CD14-positive monocyte (primary cell): Measurements from ENCODE around the gene CRACDL. TPM values are rescaled to one million over a fixed set of nuclear protein-coding genes. Genes with fewer than 3 reads are reported as not detected.
A peak's percentile ranks its signal among the peaks of the same experiment; 100 is the strongest.

Experiments used
- DNase-seq, 3 donors: peaks; one replicate each; pipeline ENCODE4 v3.0.0-alpha.2; 2011 to 2022
- H2AFZ ChIP-seq: 2 replicates; pipeline ENCODE4 v1.6.0; 2012; ENCODE audit warnings: mild to moderate bottlenecking, low read depth, low read length, inconsistent platforms; ENCODE audit not compliant: insufficient read depth, poor library complexity, severe bottlenecking
- H3K27ac ChIP-seq, 2 donors: 1 replicate in 1 of 2; 2 replicates in 1 of 2; pipeline ENCODE4 v1.5.1; 2012 to 2013; ENCODE audit warnings: low read length in 2 of 2, control low read depth in 1 of 2, inconsistent platforms in 1 of 2, low read depth in 1 of 2, mild to moderate bottlenecking in 1 of 2
- H3K27me3 ChIP-seq, 2 donors: one replicate each; pipeline versions ENCODE4 v1.6.0 to v1.6.1; 2011 to 2013; ENCODE audit warnings: low read length in 2 of 2; ENCODE audit not compliant: control insufficient read depth in 2 of 2, insufficient read depth in 2 of 2
- H3K36me3 ChIP-seq, 2 donors: replicated peaks in 1 of 2; 1 replicate in 1 of 2; 2 replicates in 1 of 2; pipeline versions ENCODE4 v1.5.1 to v1.6.1; 2012 to 2013; ENCODE audit warnings: low read length in 2 of 2, control low read depth in 1 of 2, inconsistent platforms in 1 of 2, mild to moderate bottlenecking in 1 of 2; ENCODE audit not compliant: insufficient read depth in 2 of 2, control insufficient read depth in 1 of 2
- H3K4me1 ChIP-seq, 2 donors: 1 replicate in 1 of 2; 2 replicates in 1 of 2; pipeline versions ENCODE4 v1.5.1 to v1.6.1; 2012 to 2013; ENCODE audit warnings: low read length in 2 of 2, control low read depth in 1 of 2, inconsistent platforms in 1 of 2, mild to moderate bottlenecking in 1 of 2, moderate library complexity in 1 of 2; ENCODE audit not compliant: insufficient read depth in 2 of 2, control insufficient read depth in 1 of 2
- H3K4me2 ChIP-seq: replicated peaks from 2 replicates; pipeline ENCODE3; 2012; ENCODE audit warnings: low read length, moderate library complexity, mild to moderate bottlenecking; ENCODE audit not compliant: poor library complexity, severe bottlenecking; ENCODE audit errors: extremely low read depth
- H3K4me3 ChIP-seq, 3 experiments: fragments of 200-600 bp in 1 of 3; sonication (generic) in 1 of 3; replicated peaks in 1 of 3; 1 replicate in 2 of 3; 2 replicates in 1 of 3; pipeline ENCODE4 v1.5.1; 2011 to 2013; ENCODE audit warnings: low read length in 3 of 3, mild to moderate bottlenecking in 3 of 3, control low read depth in 2 of 3, low read depth in 2 of 3, inconsistent platforms in 1 of 3, moderate library complexity in 1 of 3
- H3K79me2 ChIP-seq: 2 replicates; pipeline ENCODE4 v1.6.0; 2012; ENCODE audit warnings: mild to moderate bottlenecking, control low read depth, inconsistent platforms, low read length, moderate library complexity; ENCODE audit not compliant: insufficient read depth
- H3K9ac ChIP-seq: 2 replicates; pipeline ENCODE4 v1.6.0; 2017; ENCODE audit warnings: low read length, mild to moderate bottlenecking; ENCODE audit not compliant: insufficient read depth, poor library complexity, severe bottlenecking
- H3K9me3 ChIP-seq, 2 donors: replicated peaks in 1 of 2; 1 replicate in 1 of 2; 2 replicates in 1 of 2; pipeline versions ENCODE4 v1.5.1 to v1.6.1; 2012 to 2013; ENCODE audit warnings: low read length in 2 of 2, control low read depth in 1 of 2; ENCODE audit not compliant: control insufficient read depth in 1 of 2, insufficient read depth in 1 of 2
- H4K20me1 ChIP-seq: 2 replicates; pipeline ENCODE4 v1.6.0; 2012; ENCODE audit warnings: mild to moderate bottlenecking, low read length, control low read depth, moderate library complexity; ENCODE audit not compliant: insufficient read depth
- H3K27ac Mint-ChIP-seq, 7 donors: one replicate each; pipeline ENCODE4 v1.8.0; 2020; ENCODE audit warnings: mild to moderate bottlenecking in 7 of 7, mixed read lengths in 7 of 7, moderate library complexity in 6 of 7, inconsistent platforms in 2 of 7
- H3K27me3 Mint-ChIP-seq, 3 donors: one replicate each; pipeline ENCODE4 v1.8.0; 2021 to 2022; ENCODE audit warnings: low read depth in 3 of 3, mild to moderate bottlenecking in 3 of 3, mixed read lengths in 3 of 3, moderate library complexity in 3 of 3, inconsistent platforms in 1 of 3
- H3K36me3 Mint-ChIP-seq, 2 donors: one replicate each; pipeline ENCODE4 v1.8.0; 2020; ENCODE audit warnings: mixed read lengths in 2 of 2, inconsistent platforms in 1 of 2, mild to moderate bottlenecking in 1 of 2
- H3K4me1 Mint-ChIP-seq: one replicate; pipeline ENCODE4 v1.8.0; 2020; ENCODE audit warnings: mild to moderate bottlenecking, mixed read lengths
- H3K4me3 Mint-ChIP-seq, 2 donors: one replicate each; pipeline ENCODE4 v1.8.0; 2020; ENCODE audit warnings: mild to moderate bottlenecking in 2 of 2, mixed read lengths in 2 of 2, moderate library complexity in 1 of 2
- H3K9me3 Mint-ChIP-seq, 7 donors: one replicate each; pipeline ENCODE4 v1.8.0; 2020 to 2022; ENCODE audit warnings: mixed read lengths in 7 of 7, mild to moderate bottlenecking in 6 of 7, moderate library complexity in 6 of 7, inconsistent platforms in 2 of 7
- CTCF ChIP-seq: fragments of 200-600 bp; IDR thresholded peaks from one replicate; pipeline ENCODE4 v1.8.0; 2022; ENCODE audit warnings: antibody characterized with exemption, mild to moderate bottlenecking
- WGBS: methylation state at CpG from one replicate; pipeline ENCODE4 v1.1.5; 2013; ENCODE audit warnings: missing lambda C conversion rate; ENCODE audit not compliant: insufficient coverage; 5-methylcytosine and 5-hydroxymethylcytosine counted together
- intact Hi-C, 2 donors: fragments of 100-400 bp; cut with micrococcal nuclease; formaldehyde crosslinking; loops; one replicate each; pipeline versions ENCODE4 v1.15.0 to v1.15.1; 2023
- polyA plus RNA-seq, 3 donors: library from polyadenylated mRNA; depleted of rRNA in 1 of 3; unstranded in 2 of 3; stranded (reverse) in 1 of 3; fragments of 300-500 nt in 2 of 3; fragments of >200 nt in 1 of 3; fragmentation: Illumina TruSeq in 2 of 3; gene quantifications; 1 replicate in 2 of 3; 2 replicates in 1 of 3; pipeline ENCODE4 v1.2.3, GENCODE V29; 2012 to 2021

CRACDL gene
- polyA plus RNA-seq, 3 donors = 0.12 to 0.35 (median 0.28) TPM

- peaks cover 0 to 16% of the 10 kb centered on the region in 2 donors for H3K36me3 Mint-ChIP-seq
- no peak overlapping the region for H3K27ac Mint-ChIP-seq
- H2AFZ ChIP-seq = no peak overlapping the region
- WGBS = no CpG with 5 or more reads among the region's 1 CpG
- H3K4me1 Mint-ChIP-seq = peaks cover 47% of the 10 kb centered on the region
- no peaks in the 10 kb centered on the region for H3K27me3 ChIP-seq
- no peak overlapping the region for H3K4me2 ChIP-seq
- H3K9me3 Mint-ChIP-seq = no peaks in the 10 kb centered on the region
- H3K27me3 Mint-ChIP-seq = peaks cover 0 to 6% (median 1%) of the 10 kb centered on the region in 3 donors
- no peak for TF ChIP-seq CTCF
- DNase-seq = no peak
- H3K4me3 Mint-ChIP-seq = no peak overlapping the region
- H3K36me3 ChIP-seq = no peaks in the 10 kb centered on the region
- H3K4me3 ChIP-seq = no peak overlapping the region
- peaks cover 28 to 33% of the 10 kb centered on the region in 2 donors for H3K4me1 ChIP-seq
- no peak overlapping the region for H3K27ac ChIP-seq
- no peak overlapping the region for H3K9ac ChIP-seq
- no peaks in the 10 kb centered on the region for H3K9me3 ChIP-seq
- intact Hi-C loops = no loop called here
- H3K79me2 ChIP-seq = peaks cover 2% of the 10 kb centered on the region
- no peaks in the 10 kb centered on the region for H4K20me1 ChIP-seq
Measured at GRCh38 chr2:98801286-98801685, 134.7 kb downstream of the CRACDL start.

- H3K4me2 ChIP-seq = no peak overlapping the region
- no peak for TF ChIP-seq CTCF
- no peaks in the 10 kb centered on the region for H3K27me3 ChIP-seq
- intact Hi-C loops = no loop called here
- peaks cover 28 to 33% of the 10 kb centered on the region in 2 donors for H3K4me1 ChIP-seq
- WGBS = 94% methylated on average over 5 of the region's 8 CpGs
- H3K27me3 Mint-ChIP-seq = peaks cover 0 to 6% (median 1%) of the 10 kb centered on the region in 3 donors
- no peak overlapping the region for H3K27ac ChIP-seq
- H3K9me3 ChIP-seq = no peaks in the 10 kb centered on the region
- H3K36me3 ChIP-seq = no peaks in the 10 kb centered on the region
- H3K79me2 ChIP-seq = no peaks in the 10 kb centered on the region
- H3K4me1 Mint-ChIP-seq = peaks cover 47% of the 10 kb centered on the region
- H4K20me1 ChIP-seq = no peaks in the 10 kb centered on the region
- H3K9ac ChIP-seq = no peak overlapping the region
- no peak for DNase-seq
- H3K4me3 ChIP-seq = no peak overlapping the region
- H3K4me3 Mint-ChIP-seq = no peak overlapping the region
- peaks cover 0 to 16% of the 10 kb centered on the region in 2 donors for H3K36me3 Mint-ChIP-seq
- H3K27ac Mint-ChIP-seq = peak overlapping the region in 1 of 7 donors; percentile 2
- H2AFZ ChIP-seq = no peak overlapping the region
- H3K9me3 Mint-ChIP-seq = no peaks in the 10 kb centered on the region
Measured at GRCh38 chr2:98800330-98801064, 135.5 kb downstream of the CRACDL start.
